GM23338 (cell line): Measurements from ENCODE around the gene ATP6V0E2. TPM values are rescaled to one million over a fixed set of nuclear protein-coding genes. Genes with fewer than 3 reads are reported as not detected.

Experiments used
- ATAC-seq: fragments of 200-7000 bp; cut with Tn5 transposase; 3 replicates; pipeline ENCODE4 v1.9.1; 2020
- DNase-seq: peaks from one replicate; pipeline ENCODE4 v3.0.0-alpha.2; 2015; ENCODE audit warnings: low spot score
- H2AFZ ChIP-seq: fragments of 200-600 bp; sonication (generic); 2 replicates; pipeline ENCODE4 v1.8.0; 2016; ENCODE audit warnings: antibody characterized with exemption, mild to moderate bottlenecking, moderate library complexity
- H3F3A ChIP-seq: fragments of 200-600 bp; sonication (generic); replicated peaks from 2 replicates; pipeline ENCODE4 v1.8.0; 2017; ENCODE audit warnings: antibody characterized with exemption, mixed run types, low read depth
- H3K27ac ChIP-seq: fragments of 200-600 bp; sonication (generic); 2 replicates; pipeline ENCODE4 v1.6.1; 2016; ENCODE audit warnings: low read depth
- H3K27me3 ChIP-seq: fragments of 200-600 bp; sonication (generic); 2 replicates; pipeline ENCODE4 v1.8.0; 2016; ENCODE audit warnings: mild to moderate bottlenecking, mixed run types, moderate library complexity; ENCODE audit not compliant: insufficient read depth
- H3K36me3 ChIP-seq: fragments of 200-600 bp; sonication (generic); 2 replicates; pipeline ENCODE4 v1.8.0; 2016; ENCODE audit warnings: mild to moderate bottlenecking; ENCODE audit not compliant: insufficient read depth
- H3K4me1 ChIP-seq: fragments of 200-600 bp; sonication (generic); 2 replicates; pipeline ENCODE4 v1.8.0; 2016; ENCODE audit warnings: mild to moderate bottlenecking, moderate library complexity; ENCODE audit not compliant: insufficient read depth
- H3K4me2 ChIP-seq: fragments of 200-600 bp; sonication (generic); 2 replicates; pipeline ENCODE4 v1.7.1; 2017; ENCODE audit warnings: mixed run types
- H3K4me3 ChIP-seq: fragments of 200-600 bp; sonication (generic); 2 replicates; pipeline ENCODE4 v1.6.1; 2016; ENCODE audit warnings: mixed run types
- H3K79me2 ChIP-seq: fragments of 200-600 bp; sonication (generic); replicated peaks from 2 replicates; pipeline ENCODE4 v1.8.0; 2017; ENCODE audit warnings: mild to moderate bottlenecking; ENCODE audit not compliant: insufficient read depth
- H3K9me2 ChIP-seq: fragments of 200-600 bp; sonication (generic); 2 replicates; pipeline ENCODE4 v1.8.0; 2017; ENCODE audit not compliant: insufficient read depth
- H4K20me1 ChIP-seq: fragments of 200-600 bp; sonication (generic); replicated peaks from 2 replicates; pipeline ENCODE4 v1.8.0; 2017; ENCODE audit warnings: mild to moderate bottlenecking; ENCODE audit not compliant: insufficient read depth
- H3K27ac Mint-ChIP-seq: 2 replicates; pipeline ENCODE4 v1.8.0; 2020; ENCODE audit warnings: inconsistent platforms, mild to moderate bottlenecking, moderate library complexity, mixed read lengths
- H3K27me3 Mint-ChIP-seq: 3 replicates; pipeline ENCODE4 v1.8.0; 2022; ENCODE audit warnings: low read depth, mild to moderate bottlenecking, moderate library complexity, mixed read lengths, inconsistent platforms; ENCODE audit not compliant: insufficient read depth, poor library complexity
- H3K36me3 Mint-ChIP-seq: 3 replicates; pipeline ENCODE4 v1.8.0; 2021; ENCODE audit warnings: low read depth, mild to moderate bottlenecking, inconsistent platforms, moderate library complexity, mixed read lengths
- H3K4me1 Mint-ChIP-seq: 3 replicates; pipeline ENCODE4 v1.8.0; 2020; ENCODE audit warnings: mild to moderate bottlenecking, inconsistent platforms, mixed read lengths
- H3K4me3 Mint-ChIP-seq: 3 replicates; pipeline ENCODE4 v1.8.0; 2021; ENCODE audit warnings: moderate library complexity, mild to moderate bottlenecking, inconsistent platforms, mixed read lengths
- H3K9me3 Mint-ChIP-seq: 3 replicates; pipeline ENCODE4 v1.8.0; 2020; ENCODE audit warnings: moderate library complexity, mild to moderate bottlenecking, inconsistent platforms, mixed read lengths
- CREB1 ChIP-seq: fragments of 250-450 bp; sonication (Bioruptor Pico); IDR thresholded peaks from 2 replicates; pipeline ENCODE4 v1.5.0; 2020; ENCODE audit warnings: low read depth, mild to moderate bottlenecking, moderate library complexity
- EZH2 ChIP-seq: fragments of 200-600 bp; sonication (generic); IDR thresholded peaks from one replicate; pipeline ENCODE4 v1.8.0; 2017; ENCODE audit warnings: antibody characterized with exemption, mild to moderate bottlenecking, low read depth; ENCODE audit not compliant: unreplicated experiment
- EZH2phosphoT487 ChIP-seq: fragments of 200-600 bp; sonication (generic); IDR thresholded peaks from one replicate; pipeline ENCODE4 v1.8.1; 2018; ENCODE audit warnings: antibody characterized with exemption; ENCODE audit not compliant: unreplicated experiment
- JUNB ChIP-seq: IDR thresholded peaks from one replicate; pipeline ENCODE4 v1.6.1; 2016; ENCODE audit warnings: antibody characterized with exemption; ENCODE audit not compliant: unreplicated experiment
- NANOG ChIP-seq: IDR thresholded peaks from 2 replicates; pipeline ENCODE4 v1.6.1; 2016; ENCODE audit warnings: antibody characterized with exemption, borderline replicate concordance
- POLR2AphosphoS5 ChIP-seq: IDR thresholded peaks from 2 replicates; pipeline ENCODE4 v1.6.1; 2016; ENCODE audit warnings: antibody characterized with exemption, low read depth
- STAT1 ChIP-seq: IDR thresholded peaks from one replicate; pipeline ENCODE4 v1.6.1; 2016; ENCODE audit warnings: antibody characterized with exemption; ENCODE audit not compliant: unreplicated experiment
- ZNF114 ChIP-seq: fragments of 250-450 bp; sonication (Bioruptor Pico); IDR thresholded peaks from 2 replicates; pipeline ENCODE4 v1.5.0; 2020; ENCODE audit warnings: mild to moderate bottlenecking, moderate library complexity
- ZNF331 ChIP-seq: fragments of 250-450 bp; sonication (Bioruptor Pico); IDR thresholded peaks from 2 replicates; pipeline ENCODE4 v1.5.0; 2020; ENCODE audit warnings: low read depth, mild to moderate bottlenecking, moderate library complexity
- polyA plus RNA-seq: library from polyadenylated mRNA; unstranded; fragments of >200 nt; fragmentation: Nextera tagmentation; extraction: Ambion mirVana; gene quantifications from 2 replicates; pipeline ENCODE4 v1.2.1, GENCODE V29; 2016
- total RNA-seq: library from RNA; depleted of rRNA; stranded (reverse); fragments of >200 nt; shearing (Covaris generic); gene quantifications from 2 replicates; pipeline ENCODE4 v1.2.3, GENCODE V29; 2014
- TF ChIP-seq, protein P1 (sequence below): IDR thresholded peaks from 2 replicates; pipeline ENCODE4 v1.6.1; 2016; ENCODE audit warnings: antibody characterized with exemption
- TF ChIP-seq, protein P2 (sequence below), 2 experiments: fragments of 200-600 bp in 1 of 2; sonication (generic) in 1 of 2; conservative IDR thresholded peaks; 2 replicates each; pipeline versions ENCODE4 v1.5.1 to v1.6.1; 2016 to 2017; ENCODE audit warnings: antibody characterized with exemption in 2 of 2, low read depth in 2 of 2, mild to moderate bottlenecking in 2 of 2, moderate library complexity in 1 of 2
- TF ChIP-seq, protein P3 (sequence below): IDR thresholded peaks from one replicate; pipeline ENCODE4 v1.6.1; 2018; ENCODE audit warnings: antibody characterized with exemption; ENCODE audit not compliant: unreplicated experiment
- TF ChIP-seq, protein P4 (sequence below): fragments of 250-450 bp; sonication (Bioruptor Pico); IDR thresholded peaks from 2 replicates; pipeline ENCODE4 v1.5.0; 2020; ENCODE audit warnings: mild to moderate bottlenecking, moderate library complexity

ATP6V0E2 gene
- total and polyA plus RNA-seq, 2 experiments from 2014 or later = 15.6 to 34.7 TPM

DNA sequence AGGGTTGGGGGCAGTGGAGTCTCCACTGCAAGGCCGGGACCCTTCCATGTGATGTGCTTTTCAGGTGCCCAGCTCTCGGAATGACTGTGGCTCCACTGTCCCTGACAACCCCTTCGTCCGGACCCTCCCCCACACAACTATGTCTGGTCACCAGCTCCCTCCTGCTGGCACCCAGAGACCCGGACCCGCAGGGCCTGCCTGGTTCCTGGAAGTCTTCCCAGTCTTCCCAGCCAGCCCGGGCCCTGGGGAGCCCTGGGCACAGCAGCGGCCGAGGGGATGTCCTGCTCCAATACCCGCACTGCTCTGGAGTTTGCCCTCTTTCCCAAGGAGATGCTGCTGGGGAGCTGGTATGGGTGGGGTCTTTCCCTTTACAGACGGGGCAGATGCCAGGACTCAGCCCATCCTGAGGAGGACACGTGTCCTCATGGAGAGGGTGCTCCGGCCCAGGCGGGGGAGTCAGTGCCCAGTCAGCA lies 5.5 kb downstream of the ATP6V0E2 start:
- DNase-seq (no peak), ATAC-seq (no peak)
- peaks cover 2% of the 10 kb centered on the region; the same call in 1 of the 2 replicates for H3F3A ChIP-seq
- Mint-ChIP-seq H3K9me3 (no peaks in the 10 kb centered on the region), H3K4me1 (peaks cover 12% of the 10 kb centered on the region; the same call in 1 of the 3 replicates), H3K27ac (no peak overlapping the region), H3K36me3 (no peaks in the 10 kb centered on the region), H3K27me3 (peaks cover 12% of the 10 kb centered on the region), H3K4me3 (no peak overlapping the region)
- H3K27ac ChIP-seq = no peak overlapping the region
- TF ChIP-seq NANOG (no peak), STAT1 (no peak), ZNF331 (CRISPR knock-in tag) (no peak), CREB1 (no peak), EZH2 (no peak), JUNB (no peak), EZH2phosphoT487 (no peak), POLR2AphosphoS5 (no peak), ZNF114 (no peak)
- TF ChIP-seq, protein P1, sequence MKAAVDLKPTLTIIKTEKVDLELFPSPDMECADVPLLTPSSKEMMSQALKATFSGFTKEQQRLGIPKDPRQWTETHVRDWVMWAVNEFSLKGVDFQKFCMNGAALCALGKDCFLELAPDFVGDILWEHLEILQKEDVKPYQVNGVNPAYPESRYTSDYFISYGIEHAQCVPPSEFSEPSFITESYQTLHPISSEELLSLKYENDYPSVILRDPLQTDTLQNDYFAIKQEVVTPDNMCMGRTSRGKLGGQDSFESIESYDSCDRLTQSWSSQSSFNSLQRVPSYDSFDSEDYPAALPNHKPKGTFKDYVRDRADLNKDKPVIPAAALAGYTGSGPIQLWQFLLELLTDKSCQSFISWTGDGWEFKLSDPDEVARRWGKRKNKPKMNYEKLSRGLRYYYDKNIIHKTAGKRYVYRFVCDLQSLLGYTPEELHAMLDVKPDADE = no peak
- TF ChIP-seq, protein P2, sequence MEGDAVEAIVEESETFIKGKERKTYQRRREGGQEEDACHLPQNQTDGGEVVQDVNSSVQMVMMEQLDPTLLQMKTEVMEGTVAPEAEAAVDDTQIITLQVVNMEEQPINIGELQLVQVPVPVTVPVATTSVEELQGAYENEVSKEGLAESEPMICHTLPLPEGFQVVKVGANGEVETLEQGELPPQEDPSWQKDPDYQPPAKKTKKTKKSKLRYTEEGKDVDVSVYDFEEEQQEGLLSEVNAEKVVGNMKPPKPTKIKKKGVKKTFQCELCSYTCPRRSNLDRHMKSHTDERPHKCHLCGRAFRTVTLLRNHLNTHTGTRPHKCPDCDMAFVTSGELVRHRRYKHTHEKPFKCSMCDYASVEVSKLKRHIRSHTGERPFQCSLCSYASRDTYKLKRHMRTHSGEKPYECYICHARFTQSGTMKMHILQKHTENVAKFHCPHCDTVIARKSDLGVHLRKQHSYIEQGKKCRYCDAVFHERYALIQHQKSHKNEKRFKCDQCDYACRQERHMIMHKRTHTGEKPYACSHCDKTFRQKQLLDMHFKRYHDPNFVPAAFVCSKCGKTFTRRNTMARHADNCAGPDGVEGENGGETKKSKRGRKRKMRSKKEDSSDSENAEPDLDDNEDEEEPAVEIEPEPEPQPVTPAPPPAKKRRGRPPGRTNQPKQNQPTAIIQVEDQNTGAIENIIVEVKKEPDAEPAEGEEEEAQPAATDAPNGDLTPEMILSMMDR (conservative IDR thresholded peaks at IDR 0.05; ENCODE audit: low read depth in 2 of 2) = no peak
- TF ChIP-seq, protein P3, sequence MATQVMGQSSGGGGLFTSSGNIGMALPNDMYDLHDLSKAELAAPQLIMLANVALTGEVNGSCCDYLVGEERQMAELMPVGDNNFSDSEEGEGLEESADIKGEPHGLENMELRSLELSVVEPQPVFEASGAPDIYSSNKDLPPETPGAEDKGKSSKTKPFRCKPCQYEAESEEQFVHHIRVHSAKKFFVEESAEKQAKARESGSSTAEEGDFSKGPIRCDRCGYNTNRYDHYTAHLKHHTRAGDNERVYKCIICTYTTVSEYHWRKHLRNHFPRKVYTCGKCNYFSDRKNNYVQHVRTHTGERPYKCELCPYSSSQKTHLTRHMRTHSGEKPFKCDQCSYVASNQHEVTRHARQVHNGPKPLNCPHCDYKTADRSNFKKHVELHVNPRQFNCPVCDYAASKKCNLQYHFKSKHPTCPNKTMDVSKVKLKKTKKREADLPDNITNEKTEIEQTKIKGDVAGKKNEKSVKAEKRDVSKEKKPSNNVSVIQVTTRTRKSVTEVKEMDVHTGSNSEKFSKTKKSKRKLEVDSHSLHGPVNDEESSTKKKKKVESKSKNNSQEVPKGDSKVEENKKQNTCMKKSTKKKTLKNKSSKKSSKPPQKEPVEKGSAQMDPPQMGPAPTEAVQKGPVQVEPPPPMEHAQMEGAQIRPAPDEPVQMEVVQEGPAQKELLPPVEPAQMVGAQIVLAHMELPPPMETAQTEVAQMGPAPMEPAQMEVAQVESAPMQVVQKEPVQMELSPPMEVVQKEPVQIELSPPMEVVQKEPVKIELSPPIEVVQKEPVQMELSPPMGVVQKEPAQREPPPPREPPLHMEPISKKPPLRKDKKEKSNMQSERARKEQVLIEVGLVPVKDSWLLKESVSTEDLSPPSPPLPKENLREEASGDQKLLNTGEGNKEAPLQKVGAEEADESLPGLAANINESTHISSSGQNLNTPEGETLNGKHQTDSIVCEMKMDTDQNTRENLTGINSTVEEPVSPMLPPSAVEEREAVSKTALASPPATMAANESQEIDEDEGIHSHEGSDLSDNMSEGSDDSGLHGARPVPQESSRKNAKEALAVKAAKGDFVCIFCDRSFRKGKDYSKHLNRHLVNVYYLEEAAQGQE = no peak
- TF ChIP-seq, protein P4, sequence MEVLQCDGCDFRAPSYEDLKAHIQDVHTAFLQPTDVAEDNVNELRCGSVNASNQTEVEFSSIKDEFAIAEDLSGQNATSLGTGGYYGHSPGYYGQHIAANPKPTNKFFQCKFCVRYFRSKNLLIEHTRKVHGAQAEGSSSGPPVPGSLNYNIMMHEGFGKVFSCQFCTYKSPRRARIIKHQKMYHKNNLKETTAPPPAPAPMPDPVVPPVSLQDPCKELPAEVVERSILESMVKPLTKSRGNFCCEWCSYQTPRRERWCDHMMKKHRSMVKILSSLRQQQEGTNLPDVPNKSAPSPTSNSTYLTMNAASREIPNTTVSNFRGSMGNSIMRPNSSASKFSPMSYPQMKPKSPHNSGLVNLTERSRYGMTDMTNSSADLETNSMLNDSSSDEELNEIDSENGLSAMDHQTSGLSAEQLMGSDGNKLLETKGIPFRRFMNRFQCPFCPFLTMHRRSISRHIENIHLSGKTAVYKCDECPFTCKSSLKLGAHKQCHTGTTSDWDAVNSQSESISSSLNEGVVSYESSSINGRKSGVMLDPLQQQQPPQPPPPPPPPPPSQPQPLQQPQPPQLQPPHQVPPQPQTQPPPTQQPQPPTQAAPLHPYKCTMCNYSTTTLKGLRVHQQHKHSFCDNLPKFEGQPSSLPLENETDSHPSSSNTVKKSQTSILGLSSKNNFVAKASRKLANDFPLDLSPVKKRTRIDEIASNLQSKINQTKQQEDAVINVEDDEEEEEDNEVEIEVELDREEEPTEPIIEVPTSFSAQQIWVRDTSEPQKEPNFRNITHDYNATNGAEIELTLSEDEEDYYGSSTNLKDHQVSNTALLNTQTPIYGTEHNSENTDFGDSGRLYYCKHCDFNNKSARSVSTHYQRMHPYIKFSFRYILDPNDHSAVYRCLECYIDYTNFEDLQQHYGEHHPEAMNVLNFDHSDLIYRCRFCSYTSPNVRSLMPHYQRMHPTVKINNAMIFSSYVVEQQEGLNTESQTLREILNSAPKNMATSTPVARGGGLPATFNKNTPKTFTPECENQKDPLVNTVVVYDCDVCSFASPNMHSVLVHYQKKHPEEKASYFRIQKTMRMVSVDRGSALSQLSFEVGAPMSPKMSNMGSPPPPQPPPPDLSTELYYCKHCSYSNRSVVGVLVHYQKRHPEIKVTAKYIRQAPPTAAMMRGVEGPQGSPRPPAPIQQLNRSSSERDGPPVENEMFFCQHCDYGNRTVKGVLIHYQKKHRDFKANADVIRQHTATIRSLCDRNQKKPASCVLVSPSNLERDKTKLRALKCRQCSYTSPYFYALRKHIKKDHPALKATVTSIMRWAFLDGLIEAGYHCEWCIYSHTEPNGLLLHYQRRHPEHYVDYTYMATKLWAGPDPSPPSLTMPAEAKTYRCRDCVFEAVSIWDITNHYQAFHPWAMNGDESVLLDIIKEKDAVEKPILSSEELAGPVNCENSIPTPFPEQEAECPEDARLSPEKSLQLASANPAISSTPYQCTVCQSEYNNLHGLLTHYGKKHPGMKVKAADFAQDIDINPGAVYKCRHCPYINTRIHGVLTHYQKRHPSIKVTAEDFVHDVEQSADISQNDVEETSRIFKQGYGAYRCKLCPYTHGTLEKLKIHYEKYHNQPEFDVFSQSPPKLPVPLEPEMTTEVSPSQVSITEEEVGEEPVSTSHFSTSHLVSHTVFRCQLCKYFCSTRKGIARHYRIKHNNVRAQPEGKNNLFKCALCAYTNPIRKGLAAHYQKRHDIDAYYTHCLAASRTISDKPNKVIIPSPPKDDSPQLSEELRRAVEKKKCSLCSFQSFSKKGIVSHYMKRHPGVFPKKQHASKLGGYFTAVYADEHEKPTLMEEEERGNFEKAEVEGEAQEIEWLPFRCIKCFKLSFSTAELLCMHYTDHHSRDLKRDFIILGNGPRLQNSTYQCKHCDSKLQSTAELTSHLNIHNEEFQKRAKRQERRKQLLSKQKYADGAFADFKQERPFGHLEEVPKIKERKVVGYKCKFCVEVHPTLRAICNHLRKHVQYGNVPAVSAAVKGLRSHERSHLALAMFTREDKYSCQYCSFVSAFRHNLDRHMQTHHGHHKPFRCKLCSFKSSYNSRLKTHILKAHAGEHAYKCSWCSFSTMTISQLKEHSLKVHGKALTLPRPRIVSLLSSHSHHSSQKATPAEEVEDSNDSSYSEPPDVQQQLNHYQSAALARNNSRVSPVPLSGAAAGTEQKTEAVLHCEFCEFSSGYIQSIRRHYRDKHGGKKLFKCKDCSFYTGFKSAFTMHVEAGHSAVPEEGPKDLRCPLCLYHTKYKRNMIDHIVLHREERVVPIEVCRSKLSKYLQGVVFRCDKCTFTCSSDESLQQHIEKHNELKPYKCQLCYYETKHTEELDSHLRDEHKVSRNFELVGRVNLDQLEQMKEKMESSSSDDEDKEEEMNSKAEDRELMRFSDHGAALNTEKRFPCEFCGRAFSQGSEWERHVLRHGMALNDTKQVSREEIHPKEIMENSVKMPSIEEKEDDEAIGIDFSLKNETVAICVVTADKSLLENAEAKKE = no peak
- H3K9me2 ChIP-seq = no peaks in the 10 kb centered on the region
- no peaks in the 10 kb centered on the region for H3K36me3 ChIP-seq
- H3K79me2 ChIP-seq = no peaks in the 10 kb centered on the region
- H3K4me2 ChIP-seq = no peak overlapping the region
- peaks cover 10% of the 10 kb centered on the region for H3K27me3 ChIP-seq
- no peak overlapping the region for H2AFZ ChIP-seq
- 0 out of 2 replicates have a peak, but pooled peaks cover 4% of the 10 kb centered on the region for H4K20me1 ChIP-seq
- no peak overlapping the region for H3K4me3 ChIP-seq
- no peaks in the 10 kb centered on the region for H3K4me1 ChIP-seq
